ENCODE results near the gene KCTD21.
"Not testable (repeated sequence)": the region's sequence is repeated elsewhere in the genome, so short reads cannot be mapped to it uniquely, and the experiment has no call there.

The KCTD21 gene, protein sequence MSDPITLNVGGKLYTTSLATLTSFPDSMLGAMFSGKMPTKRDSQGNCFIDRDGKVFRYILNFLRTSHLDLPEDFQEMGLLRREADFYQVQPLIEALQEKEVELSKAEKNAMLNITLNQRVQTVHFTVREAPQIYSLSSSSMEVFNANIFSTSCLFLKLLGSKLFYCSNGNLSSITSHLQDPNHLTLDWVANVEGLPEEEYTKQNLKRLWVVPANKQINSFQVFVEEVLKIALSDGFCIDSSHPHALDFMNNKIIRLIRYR

DNA sequence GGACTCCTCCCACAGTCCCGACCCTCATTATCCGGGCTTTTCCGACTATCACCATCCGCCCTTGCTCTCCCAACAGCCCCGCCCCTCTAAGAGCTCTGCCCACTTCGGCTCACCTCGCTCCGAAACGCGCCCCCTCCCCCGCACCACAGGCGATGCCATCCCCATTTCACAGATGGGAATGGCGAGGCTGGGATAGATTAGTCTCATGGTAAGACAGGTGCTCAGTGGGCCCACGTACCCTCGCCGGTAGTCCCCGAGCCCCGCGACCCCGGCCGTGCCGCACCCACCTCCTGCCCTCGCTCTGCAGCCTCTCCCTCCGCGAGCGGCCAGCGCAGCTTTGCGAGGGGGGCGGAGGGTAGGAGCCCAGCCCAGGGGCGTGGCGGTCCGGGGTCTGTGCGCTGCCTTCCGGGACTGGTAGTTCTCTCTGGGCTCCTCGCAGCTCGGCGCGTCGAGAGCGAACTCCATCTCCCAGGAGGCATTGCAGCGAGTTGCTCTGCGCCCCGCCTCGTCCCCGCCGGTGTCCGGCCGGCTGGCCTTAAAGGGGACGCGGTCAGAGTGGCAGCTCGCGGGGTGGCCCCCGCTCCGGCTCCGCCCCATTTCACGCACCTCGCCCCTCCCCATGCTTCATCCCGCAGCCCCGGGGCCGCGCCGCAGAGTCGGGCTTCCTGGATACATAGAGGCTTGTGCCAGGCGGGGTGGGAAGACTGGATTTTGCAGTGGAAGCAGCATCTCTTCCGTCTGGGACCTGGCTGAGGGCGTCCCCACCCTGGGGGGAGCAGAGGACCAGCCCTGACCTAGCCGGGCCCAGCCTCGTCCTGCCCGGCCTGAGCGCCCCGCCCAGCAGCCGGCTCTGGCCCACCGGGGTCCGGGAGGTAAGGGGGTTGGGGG is at the start of gene KCTD21, which contains the start of gene USP35:
Gene KCTD21, minus strand, starts transcription at position 341 of the 888 bp plus-strand sequence. CDS start 14,072 bp downstream, outside the sequence.
Gene USP35, plus strand, starts transcription at position 634 of the 888 bp plus-strand sequence. CDS start 7,327 bp downstream, outside the sequence.
- peak; percentile 98 for DNase-seq

- no peak for DNase-seq
Observed at GRCh38 chr11:78237293-78238046, 49.0 kb upstream of the KCTD21 start.

DNA sequence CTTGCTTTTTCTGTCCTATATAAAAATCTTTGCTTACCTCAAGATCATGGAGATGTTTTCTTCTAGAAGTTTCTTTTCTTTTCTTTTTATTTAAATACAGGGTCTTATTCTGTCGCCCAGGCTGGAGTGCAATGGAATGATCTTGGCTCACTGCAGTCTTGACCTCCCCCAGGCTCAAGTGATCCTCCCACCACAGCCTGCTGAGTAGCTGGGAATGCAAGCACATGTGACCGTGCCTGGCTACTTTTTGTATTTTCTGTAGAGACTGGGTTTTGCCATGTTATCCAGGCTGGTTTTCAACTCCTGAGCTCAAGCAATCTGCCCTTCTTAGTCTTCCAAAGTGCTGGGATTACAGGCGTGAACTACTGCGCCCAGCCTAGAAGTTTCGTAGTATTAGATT is 45.6 kb upstream of the KCTD21 start:
- DNase-seq, result no peak

GRCh38 chr11:78233046-78233445 is 44.6 kb upstream of the KCTD21 start:
- not testable (repeated sequence) for DNase-seq

- DNase-seq, result no peak
Observed at GRCh38 chr11:78231962-78232501, 43.6 kb upstream of the KCTD21 start.

DNA sequence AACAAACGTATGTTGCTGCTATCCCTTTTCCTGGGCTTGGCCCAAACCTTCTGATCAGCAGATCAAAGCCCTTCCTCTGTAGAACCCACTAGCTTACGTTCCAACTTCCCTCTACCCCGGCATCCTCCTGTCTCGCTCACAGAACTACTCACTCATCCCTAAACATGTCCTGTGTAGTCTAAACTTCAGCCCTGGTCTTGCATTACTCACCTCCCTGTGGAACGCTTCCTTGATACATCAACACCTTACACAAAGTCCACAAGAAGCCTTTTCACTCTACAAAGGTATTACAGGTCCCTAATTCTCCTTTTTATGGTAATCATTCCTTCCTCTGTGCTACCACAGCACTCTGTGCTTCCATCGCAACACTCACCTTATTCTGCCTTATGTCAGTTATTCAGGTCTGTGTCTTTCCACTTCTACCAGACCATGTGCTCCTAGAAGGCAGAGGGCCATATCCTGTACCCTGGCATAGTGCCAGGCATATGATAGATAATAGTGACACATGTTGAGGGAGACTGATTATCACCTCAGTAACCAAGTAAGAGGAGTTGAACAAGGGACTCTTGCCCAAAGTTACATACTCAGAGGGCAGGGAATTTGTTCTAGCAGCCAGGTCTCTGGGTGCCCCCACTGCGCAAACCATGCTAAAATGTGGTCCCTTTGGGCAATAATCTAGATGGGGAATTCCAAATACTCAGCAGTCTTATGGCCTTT is 41.9 kb upstream of the KCTD21 start:
- no peak for DNase-seq

- DNase-seq, result no peak
Observed at GRCh38 chr11:78229106-78229505, 40.7 kb upstream of the KCTD21 start.

DNA sequence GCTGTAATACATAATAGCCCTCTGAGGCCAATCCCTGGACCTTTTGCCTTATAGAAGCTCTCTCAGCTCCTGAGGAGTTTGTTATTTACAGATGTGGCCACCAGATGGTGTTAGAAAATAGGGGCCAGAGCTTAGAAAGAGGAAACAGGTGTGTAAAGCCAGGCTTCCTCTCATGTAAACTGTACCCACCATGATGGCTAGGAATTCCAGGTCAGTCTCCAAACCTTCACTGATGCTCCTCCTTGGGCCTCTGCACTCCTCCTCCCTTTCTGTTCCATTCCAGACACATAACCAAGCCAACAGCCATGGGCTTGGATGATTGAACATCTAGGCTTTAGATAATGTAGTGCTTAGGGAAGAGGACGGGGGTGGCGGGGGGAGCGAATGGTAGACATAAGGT is 40.0 kb upstream of the KCTD21 start:
- peak; percentile 26 for DNase-seq

DNA sequence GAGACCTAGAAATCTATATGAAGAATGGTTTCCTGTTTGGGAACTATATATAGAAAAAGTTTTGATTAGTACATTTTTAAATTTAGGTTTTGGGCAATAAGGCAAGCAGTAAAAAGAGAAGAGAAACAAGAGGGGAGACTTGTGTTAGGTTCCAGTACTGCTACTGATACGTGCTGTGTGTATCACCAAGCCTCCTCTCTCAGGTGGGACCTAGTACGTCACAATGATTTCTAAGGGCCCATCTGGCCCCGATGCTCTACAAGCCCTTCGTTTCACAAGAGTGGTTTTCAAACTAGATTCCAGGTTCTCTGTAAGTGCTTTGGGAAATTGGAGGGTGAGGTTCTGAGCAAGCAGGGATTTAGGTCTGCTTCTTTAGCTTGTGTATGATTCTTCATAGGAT is 39.5 kb upstream of the KCTD21 start:
- no peak for DNase-seq

DNA sequence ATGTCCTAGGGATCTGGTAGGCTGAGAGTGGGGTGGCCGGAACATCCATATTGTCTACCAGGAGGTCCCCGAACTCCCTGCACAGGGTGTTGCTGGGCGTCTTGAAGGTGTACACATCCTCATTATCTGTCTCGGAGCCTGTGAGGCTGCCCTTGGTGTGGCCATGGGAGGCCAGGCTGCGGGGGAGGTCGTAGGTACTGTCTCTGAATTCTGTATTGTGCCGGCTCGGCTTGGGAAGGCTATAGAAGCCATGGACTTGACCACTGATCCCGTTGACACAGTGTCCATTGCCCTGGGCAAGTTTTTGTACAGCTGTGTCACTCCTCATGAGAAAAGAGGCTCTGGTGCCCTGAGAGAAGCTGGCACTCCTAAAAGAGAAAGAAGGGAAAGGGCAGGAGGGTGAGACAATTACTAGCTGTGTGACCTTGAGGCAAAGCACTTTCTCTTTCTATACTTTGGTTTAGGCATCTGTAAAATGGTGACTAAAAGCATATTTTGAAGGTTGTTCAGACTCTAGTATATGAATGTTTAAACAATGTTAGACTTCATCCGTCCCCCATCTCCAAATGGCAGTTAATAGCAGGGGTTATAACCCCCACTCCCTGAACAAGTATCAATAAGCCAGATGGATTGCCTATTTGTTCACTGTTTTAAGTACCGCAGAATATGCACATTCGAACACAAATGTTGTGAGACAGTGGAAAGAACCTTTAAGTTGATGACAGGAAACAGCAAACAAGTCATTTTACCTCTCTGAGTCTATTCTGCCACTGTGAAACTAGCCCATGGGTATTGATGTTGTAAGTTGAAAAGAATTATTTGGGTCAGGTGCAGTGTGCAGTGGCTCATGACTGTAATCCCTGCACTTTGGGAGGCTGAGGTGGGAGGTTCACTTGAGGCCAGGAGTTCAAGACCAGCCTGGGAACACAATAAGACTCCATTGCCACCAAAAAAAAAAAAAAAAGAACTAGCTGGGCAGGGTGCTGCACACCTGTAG is 38.6 kb upstream of the KCTD21 start:
- no peak for DNase-seq

DNA sequence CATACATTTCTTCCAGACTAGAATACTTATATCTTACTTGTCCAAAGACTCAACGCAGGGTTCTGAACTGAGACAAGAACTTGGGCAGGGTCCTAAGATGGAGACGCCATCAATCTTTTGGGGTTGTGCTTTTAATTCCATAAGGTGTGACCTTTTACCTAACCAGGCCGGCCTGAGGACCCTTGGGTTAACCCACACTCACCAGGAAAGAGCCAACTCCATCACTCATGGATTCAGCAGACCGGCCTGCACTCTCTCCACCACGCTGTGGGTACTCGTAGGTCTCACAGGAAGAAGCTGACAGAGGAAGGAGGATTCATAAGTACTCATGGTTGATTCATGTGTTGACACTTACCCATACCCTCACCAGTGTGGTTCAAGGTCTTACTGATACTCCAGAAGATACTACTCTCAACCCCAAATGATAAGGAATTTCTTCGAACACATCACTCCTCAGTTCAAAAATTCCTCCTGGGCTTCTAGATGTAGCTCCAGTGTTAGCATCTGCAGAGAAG is 36.5 kb upstream of the KCTD21 start:
- no peak for DNase-seq

- DNase-seq, result no peak
Observed at GRCh38 chr11:78224506-78224905, 36.1 kb upstream of the KCTD21 start.

- DNase-seq, result no peak
Observed at GRCh38 chr11:78223320-78223954, 35.0 kb upstream of the KCTD21 start.

DNA sequence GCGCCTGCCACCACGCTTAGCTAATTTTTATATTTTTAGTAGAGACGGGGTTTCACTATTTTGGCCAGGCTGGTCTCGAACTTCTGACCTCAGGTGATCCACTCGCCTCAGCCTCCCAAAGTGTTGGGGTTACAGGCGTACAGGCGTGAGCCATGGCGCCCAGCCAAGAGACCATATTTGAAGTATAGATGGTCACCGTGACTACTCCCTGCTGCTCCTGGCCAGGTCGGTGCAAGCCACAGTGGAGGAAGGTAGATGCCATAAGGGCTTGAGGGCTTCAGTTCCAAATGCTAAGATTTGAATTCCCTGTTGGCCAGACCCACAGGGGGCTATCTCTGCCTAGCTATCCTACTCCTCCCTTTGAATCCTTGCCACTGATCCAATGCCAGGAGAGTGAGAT is 34.3 kb upstream of the KCTD21 start:
- not testable (repeated sequence) for DNase-seq

- DNase-seq, result no peak
Observed at GRCh38 chr11:78221396-78222315, 33.2 kb upstream of the KCTD21 start.

DNA sequence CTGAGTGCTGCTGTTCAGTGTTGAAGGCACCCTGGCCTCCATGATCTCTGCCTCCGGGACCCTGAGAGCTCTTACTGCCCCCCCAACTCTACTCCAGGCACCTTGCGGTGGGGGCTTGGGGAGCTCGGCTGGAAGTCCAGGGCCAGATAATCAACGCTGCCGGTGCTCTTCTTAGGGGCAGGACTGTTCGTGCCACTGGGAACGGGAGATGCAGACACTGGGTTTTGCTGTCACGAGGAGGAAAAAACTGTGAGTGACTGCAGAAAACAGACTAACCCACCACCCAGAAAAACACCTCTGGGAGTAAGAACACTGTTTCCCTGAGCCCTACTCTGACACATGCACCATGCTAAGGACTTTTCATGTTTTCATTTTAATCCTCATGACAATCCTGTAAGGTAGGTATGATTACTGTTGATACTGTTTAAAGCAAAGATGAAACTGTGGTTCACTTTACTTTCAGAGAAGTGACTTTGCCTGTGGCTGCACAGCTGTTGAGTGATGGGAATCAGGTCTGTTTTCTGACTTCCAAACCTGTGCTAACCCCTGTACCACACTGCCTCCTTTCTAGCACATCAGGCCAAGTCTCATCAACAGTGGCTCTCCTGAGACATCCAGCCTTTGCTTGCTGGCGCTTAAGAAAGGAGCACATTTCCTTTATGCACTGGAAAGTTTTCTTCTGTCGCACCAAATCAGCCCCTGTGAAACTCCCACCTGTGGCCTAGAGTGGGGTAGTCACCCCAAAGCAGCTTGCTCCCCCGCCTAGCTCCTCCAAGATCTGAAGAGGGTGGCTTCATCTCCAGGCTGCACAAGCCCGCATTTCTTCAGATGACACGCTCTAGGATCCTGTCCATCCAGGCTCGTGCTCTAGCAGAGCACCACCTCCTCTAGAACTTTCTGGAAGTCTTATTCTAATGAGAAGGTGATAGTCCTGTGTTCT is 32.1 kb upstream of the KCTD21 start:
- no peak for DNase-seq

DNA sequence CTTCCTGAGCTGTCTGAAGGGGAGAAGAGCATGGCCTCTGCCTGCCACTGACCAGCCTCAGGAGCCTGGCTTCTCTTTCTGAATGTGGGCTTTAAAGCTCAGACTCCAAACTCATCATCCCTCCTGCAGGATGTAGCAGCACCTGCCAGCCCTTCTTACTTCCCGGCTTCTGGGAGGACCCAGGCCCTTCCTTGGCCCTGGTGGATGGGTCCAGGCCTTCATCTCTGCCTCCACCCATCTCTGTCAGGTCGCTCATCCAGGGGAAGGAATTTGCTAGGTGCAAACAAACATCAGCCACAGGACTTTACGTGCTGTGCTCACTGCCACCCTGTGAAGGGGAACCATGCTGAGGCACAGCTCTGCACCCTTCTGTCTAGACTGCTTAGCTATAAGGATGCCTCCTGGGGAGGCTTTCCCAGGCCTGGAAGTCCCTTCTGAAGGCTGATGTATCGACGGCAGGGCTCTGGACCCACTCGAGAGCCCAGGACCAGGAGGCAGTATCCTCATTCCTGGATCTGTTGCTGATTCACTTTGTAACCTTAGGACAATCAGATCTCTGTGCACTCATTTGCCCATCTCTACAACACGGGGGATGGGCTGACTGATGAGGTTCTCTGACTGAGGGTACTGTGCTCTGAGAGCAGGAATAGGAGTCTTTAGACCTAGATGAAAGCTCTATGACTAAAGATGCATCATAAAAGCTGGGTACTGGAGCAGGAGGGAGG is 31.2 kb upstream of the KCTD21 start:
- no peak for DNase-seq

Data from inflammatory macrophage treated with lipopolysaccharide for 4 hours (primary cell).